Measurements from ENCODE around the gene P4HB. TPM values are rescaled to one million over a fixed set of nuclear protein-coding genes. Genes with fewer than 3 reads are reported as not detected.

Gene P4HB
- total RNA-seq, 1 experiment from 2014 or later, result 958 TPM

DNA sequence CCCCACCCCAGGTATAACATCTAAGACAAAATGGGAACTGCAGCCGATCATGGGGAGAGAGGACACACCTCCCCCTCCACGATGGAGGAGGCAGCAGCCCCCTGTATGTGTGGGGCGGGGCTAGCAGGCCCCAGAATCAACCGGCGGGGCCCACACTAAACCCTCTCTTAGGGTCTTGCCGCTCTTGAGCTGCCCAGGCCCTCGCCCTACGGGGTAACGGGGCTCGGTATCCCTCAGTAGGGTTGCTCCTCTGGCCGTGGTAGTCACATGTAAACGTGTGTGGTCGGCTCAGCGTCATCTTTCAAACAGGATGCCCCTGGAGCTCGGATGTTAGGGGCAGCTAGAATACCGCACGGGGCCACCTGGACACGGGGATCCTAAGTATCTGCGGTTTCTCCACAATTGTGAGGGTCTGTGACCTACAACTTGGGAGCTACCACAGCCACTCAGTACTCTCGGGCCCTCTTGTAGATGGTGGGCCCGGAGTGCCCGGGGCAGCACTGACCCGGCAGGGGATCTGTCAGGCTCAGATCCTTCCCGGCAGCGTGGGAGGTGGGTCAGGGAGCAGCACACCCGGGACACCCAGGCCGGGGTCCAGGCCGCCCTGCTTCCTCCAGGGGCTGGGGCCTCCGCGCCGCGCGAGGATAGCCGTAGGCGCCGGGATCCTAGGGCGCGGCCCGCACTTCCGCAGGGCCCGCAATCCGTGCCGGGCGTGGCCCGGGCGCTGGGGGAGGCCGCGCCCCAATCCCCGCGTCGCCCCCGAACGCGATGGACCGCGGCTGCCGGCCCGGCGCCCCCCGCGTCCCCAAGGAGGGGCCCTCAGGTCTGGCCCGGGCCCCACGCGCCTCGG lies 10.0 kb upstream of the P4HB start:
- H3K4me3 ChIP-seq (ENCODE audit: low read depth, low read length), result peak overlapping the region; percentile 81

DNA sequence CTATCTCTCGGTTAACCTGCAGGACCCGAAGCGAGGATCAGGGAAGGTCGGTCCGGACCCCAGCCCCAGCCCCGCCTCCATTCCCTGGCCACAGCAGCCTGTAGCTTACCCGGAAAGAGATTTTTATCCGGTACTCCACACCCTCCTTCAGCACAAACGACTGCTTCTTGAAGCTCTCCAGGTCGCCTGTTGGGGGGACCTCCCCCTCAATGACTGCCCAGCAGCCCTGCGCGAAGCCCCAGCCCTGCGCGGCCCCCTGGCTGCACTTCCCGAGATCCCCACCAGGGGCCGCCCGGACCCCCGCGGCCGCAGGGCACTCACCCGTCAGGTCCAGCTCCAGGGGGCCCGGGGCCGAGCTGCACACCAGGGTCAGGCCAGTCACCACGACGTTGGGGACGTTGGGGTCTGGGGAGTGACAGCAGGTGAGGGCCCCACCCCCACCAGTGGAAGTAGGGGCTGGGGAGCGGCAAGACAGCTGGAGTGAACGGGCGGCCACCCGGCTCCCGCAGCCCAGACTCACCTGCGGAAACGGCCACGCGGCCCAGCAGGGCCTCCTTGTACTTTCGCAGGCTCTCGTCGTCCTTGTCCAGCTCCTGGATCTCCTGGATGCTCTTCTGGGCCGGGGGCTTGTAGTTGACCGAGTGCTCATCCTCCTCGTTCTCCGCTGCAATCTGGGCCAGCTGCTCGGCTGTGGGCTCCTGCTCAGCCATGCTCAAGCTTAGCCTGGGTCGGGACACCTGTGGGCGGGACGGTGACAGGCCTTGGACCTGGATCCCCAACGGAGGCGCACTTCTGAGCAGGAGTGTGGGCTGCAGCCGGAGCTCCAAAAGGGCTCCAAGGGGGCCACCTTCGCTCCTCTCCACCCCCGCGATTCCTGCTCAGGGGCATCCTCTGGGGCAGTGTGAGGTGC lies 9.1 kb upstream of the P4HB start:
- TF ChIP-seq, protein P1, sequence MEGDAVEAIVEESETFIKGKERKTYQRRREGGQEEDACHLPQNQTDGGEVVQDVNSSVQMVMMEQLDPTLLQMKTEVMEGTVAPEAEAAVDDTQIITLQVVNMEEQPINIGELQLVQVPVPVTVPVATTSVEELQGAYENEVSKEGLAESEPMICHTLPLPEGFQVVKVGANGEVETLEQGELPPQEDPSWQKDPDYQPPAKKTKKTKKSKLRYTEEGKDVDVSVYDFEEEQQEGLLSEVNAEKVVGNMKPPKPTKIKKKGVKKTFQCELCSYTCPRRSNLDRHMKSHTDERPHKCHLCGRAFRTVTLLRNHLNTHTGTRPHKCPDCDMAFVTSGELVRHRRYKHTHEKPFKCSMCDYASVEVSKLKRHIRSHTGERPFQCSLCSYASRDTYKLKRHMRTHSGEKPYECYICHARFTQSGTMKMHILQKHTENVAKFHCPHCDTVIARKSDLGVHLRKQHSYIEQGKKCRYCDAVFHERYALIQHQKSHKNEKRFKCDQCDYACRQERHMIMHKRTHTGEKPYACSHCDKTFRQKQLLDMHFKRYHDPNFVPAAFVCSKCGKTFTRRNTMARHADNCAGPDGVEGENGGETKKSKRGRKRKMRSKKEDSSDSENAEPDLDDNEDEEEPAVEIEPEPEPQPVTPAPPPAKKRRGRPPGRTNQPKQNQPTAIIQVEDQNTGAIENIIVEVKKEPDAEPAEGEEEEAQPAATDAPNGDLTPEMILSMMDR (IDR thresholded peaks at IDR 0.05; ENCODE audit: insufficient read depth in 1 of 2, low read depth in 1 of 2, low read length in 1 of 2, severe bottlenecking in 1 of 2, unreplicated experiment in 1 of 2), result peak; percentile 54 to 74
- H3K4me1 Mint-ChIP-seq (ENCODE audit: low read depth, unreplicated experiment), result peaks cover 16% of the 10 kb centered on the region
- intact Hi-C loops (cut with micrococcal nuclease; ENCODE audit: unreplicated experiment), result loop anchor here (5.0 kb wide), 1 partner anchor 153 kb away; the partner anchor contains the start of genes CENPX and LRRC45
- H3K27me3 ChIP-seq (replicated peaks; ENCODE audit: control insufficient read depth, insufficient read depth, low read length), result no peaks in the 10 kb centered on the region
- DNase-seq, result peak; percentile 54 to 62
- peaks cover 4% of the 10 kb centered on the region; the same call in 1 of the 2 replicates for H3K36me3 ChIP-seq (ENCODE audit: control insufficient read depth, insufficient read depth, low read length)
- no peaks in the 10 kb centered on the region for H3K27me3 Mint-ChIP-seq (ENCODE audit: insufficient read depth, unreplicated experiment)
- H3K4me3 Mint-ChIP-seq (ENCODE audit: unreplicated experiment), result peak overlapping the region; percentile 77
- H3K9me3 ChIP-seq, result no peaks in the 10 kb centered on the region
- POLR2A ChIA-PET, result interaction anchor here (0.6 to 1.1 kb wide), 4 partner anchors 9 to 587 kb away, joined by 3 to 4 read pairs (median 4); partner anchors contain the start of gene P4HB
- H3K36me3 Mint-ChIP-seq (ENCODE audit: insufficient read depth, unreplicated experiment), result peaks cover 97% of the 10 kb centered on the region
- no TSS peak for BruUV-seq (replicated peaks)
- no peaks in the 10 kb centered on the region for H3K9me3 Mint-ChIP-seq (ENCODE audit: unreplicated experiment)
- H3K4me1 ChIP-seq, result peaks cover 50% of the 10 kb centered on the region
- peak overlapping the region; percentile 81 for H3K4me3 ChIP-seq (ENCODE audit: low read depth, low read length)
- CTCF ChIA-PET, result interaction anchor here (0.8 to 1.0 kb wide), 2 partner anchors 158 to 168 kb away, joined by 3 to 4 read pairs; partner anchors contain the start of gene DCXR
- peak overlapping the region; percentile 90 for H3K27ac Mint-ChIP-seq (ENCODE audit: unreplicated experiment)

More for the DNA sequence above, 10.0 kb upstream of the P4HB start:
- ChIA-PET CTCF (interaction anchor here (0.6 kb wide), 1 partner anchor 355 kb away, joined by 3 read pairs; no protein-coding TSS in a partner anchor), POLR2A (interaction anchor here (0.6 to 1.1 kb wide), 2 partner anchors 9 to 21 kb away, joined by 4 read pairs; partner anchors contain the start of gene P4HB)
- Mint-ChIP-seq H3K4me3 (ENCODE audit: unreplicated experiment) (peak overlapping the region; percentile 77), H3K9me3 (ENCODE audit: unreplicated experiment) (no peaks in the 10 kb centered on the region), H3K27ac (ENCODE audit: unreplicated experiment) (peak overlapping the region; percentile 90), H3K4me1 (ENCODE audit: low read depth, unreplicated experiment) (peaks cover 16% of the 10 kb centered on the region), H3K27me3 (ENCODE audit: insufficient read depth, unreplicated experiment) (no peaks in the 10 kb centered on the region), H3K36me3 (ENCODE audit: insufficient read depth, unreplicated experiment) (peaks cover 96% of the 10 kb centered on the region)
- Histone ChIP-seq H3K36me3 (ENCODE audit: control insufficient read depth, insufficient read depth, low read length) (peaks cover 4% of the 10 kb centered on the region; the same call in 1 of the 2 replicates), H3K9me3 (no peaks in the 10 kb centered on the region), H3K4me1 (peaks cover 50% of the 10 kb centered on the region), H3K27me3 (replicated peaks; ENCODE audit: control insufficient read depth, insufficient read depth, low read length) (no peaks in the 10 kb centered on the region)
- peak in 1 of 2 experiments; percentile 54 for DNase-seq
- intact Hi-C loops (cut with micrococcal nuclease; ENCODE audit: unreplicated experiment), result loop anchor here (5.0 kb wide), 1 partner anchor 152 kb away; the partner anchor contains the start of genes CENPX and LRRC45
- BruUV-seq (replicated peaks), result no TSS peak
- TF ChIP-seq, protein P1 (IDR thresholded peaks at IDR 0.05; ENCODE audit: insufficient read depth in 1 of 2, low read depth in 1 of 2, low read length in 1 of 2, severe bottlenecking in 1 of 2, unreplicated experiment in 1 of 2), result no peak

All from Caco-2 (cell line).